Natural killer cell treated with Interleukin-12 subunit alpha and Interleukin-12 subunit beta and Interleukin-15 and Interleukin-18, amount 100 ng/mL, for 72 hours (primary cell): ENCODE measurements around the gene PLA2G4A. TPM values are rescaled to one million over a fixed set of nuclear protein-coding genes. Genes with fewer than 3 reads are reported as not detected.
A peak's percentile ranks its signal among the peaks of the same experiment; 100 is the strongest.

Source experiments
- ATAC-seq, 2 donors: fragments of 150-1000 bp; cut with Tn5 transposase in 1 of 2; sonication (Bioruptor Pico), chemical (Tn5 transposase) in 1 of 2; 2 replicates each; pipeline ENCODE4 v1.10.0; 2021
- DNase-seq: peaks from one replicate; pipeline ENCODE4 v3.0.0; 2022; ENCODE audit warnings: low spot score
- H3K27ac Mint-ChIP-seq, 2 donors: 1 replicate in 1 of 2; 2 replicates in 1 of 2; pipeline ENCODE4 v1.8.0; 2022; ENCODE audit warnings: mixed read lengths in 2 of 2, mild to moderate bottlenecking in 1 of 2, moderate library complexity in 1 of 2
- H3K27me3 Mint-ChIP-seq, 2 donors: 1 replicate in 1 of 2; 2 replicates in 1 of 2; pipeline ENCODE4 v1.8.0; 2022; ENCODE audit warnings: mixed read lengths in 2 of 2
- H3K36me3 Mint-ChIP-seq: one replicate; pipeline ENCODE4 v1.8.0; 2022; ENCODE audit warnings: mixed read lengths
- H3K4me1 Mint-ChIP-seq, 2 donors: 1 replicate in 1 of 2; 2 replicates in 1 of 2; pipeline ENCODE4 v1.8.0; 2022; ENCODE audit warnings: low read depth in 2 of 2, mixed read lengths in 2 of 2, mild to moderate bottlenecking in 1 of 2
- H3K4me3 Mint-ChIP-seq: one replicate; pipeline ENCODE4 v1.8.0; 2022; ENCODE audit warnings: mixed read lengths
- H3K9me3 Mint-ChIP-seq: 2 replicates; pipeline ENCODE4 v1.8.0; 2022; ENCODE audit warnings: mixed read lengths
- total RNA-seq, 2 donors: library from RNA; stranded (reverse); gene quantifications; one replicate each; pipeline ENCODE4 v1.2.3, GENCODE V29; 2022

The PLA2G4A gene
- total RNA-seq, 2 donors from 2014 or later, result 0.45 to 1.2 TPM

DNA sequence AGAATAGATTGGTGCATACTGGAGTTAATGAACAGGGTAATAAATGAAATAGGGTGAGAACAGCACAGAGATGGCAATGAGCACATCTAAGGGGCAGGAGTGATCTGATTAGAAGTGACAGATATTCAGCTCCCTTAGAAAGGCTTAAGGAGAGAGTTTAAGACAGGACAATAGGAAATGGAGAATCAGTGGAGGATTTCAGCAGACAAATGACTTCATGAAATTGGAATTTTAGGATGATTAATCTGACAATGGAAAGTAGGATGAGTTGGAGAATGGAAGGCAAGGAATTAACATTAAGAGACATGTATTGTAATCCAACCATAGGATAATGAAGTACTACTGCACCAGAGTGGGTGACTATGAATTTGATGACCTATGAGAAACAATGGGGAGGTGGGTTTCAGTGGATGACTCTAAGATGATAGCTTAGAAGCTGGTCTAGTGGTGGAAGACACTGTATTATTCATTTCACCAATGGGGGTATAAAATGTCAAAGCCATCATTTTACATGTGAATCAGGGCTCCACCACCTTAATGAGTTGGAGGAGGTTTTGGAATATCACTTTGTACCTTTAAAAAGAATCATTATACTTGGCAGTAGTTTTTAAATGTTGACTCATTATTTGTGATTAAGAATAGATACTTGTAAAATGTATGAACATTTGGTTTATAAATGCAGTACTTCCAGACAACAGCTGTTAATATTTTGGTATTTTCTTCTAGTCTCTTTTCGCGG, 139.1 kb downstream of the PLA2G4A start:
- Mint-ChIP-seq H3K4me1 (no peaks in the 10 kb centered on the region), H3K27me3 (no peaks in the 10 kb centered on the region), H3K4me3 (no peak overlapping the region), H3K9me3 (no peaks in the 10 kb centered on the region), H3K36me3 (no peaks in the 10 kb centered on the region), H3K27ac (no peak overlapping the region)
- ATAC-seq (no peak), DNase-seq (no peak)

DNA sequence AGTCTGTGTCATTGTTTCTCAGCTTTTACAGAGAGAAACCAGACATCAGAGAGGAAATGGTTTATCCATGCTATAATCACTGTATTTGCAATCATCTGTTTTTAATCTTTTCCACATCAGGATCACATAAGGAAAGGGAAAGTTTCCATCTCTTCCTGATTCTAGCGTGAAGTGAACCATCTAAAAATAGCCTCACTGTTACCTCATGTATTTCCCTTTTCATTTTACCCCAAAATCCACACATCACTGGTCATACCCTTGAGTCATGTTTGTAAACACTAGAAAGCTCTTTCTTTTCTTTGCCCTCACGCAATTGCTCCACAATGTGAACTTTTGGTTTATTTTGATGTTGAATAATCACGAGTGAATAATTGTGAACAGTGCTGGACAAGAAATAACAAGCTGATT, 146.0 kb downstream of the PLA2G4A start:
- H3K4me1 Mint-ChIP-seq, result no peaks in the 10 kb centered on the region
- H3K36me3 Mint-ChIP-seq, result no peaks in the 10 kb centered on the region
- no peaks in the 10 kb centered on the region for H3K27me3 Mint-ChIP-seq
- DNase-seq (no peak), ATAC-seq (no peak)
- no peaks in the 10 kb centered on the region for H3K9me3 Mint-ChIP-seq
- H3K27ac Mint-ChIP-seq, result no peak overlapping the region
- H3K4me3 Mint-ChIP-seq, result no peak overlapping the region

DNA sequence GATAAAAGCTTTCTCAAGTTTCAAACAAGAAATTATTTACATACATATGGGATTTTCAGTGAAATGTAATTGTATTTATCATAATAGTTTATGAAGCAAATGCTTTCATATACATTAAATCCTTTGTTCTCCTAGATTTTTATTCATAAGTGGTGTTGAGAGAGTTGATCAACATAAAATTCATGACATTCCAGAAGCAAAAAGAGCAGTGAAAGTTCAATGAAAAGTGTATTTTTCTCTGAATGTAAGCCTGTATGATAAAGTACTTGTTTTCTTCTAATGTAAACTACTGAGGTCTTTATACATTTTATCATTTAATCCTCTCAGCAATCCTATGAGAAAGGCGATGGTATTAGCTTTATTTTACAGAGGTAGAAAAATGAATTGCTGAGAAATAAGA, 146.5 kb downstream of the PLA2G4A start:
- H3K4me3 Mint-ChIP-seq, result no peak overlapping the region
- no peaks in the 10 kb centered on the region for H3K4me1 Mint-ChIP-seq
- H3K27ac Mint-ChIP-seq, result no peak overlapping the region
- no peaks in the 10 kb centered on the region for H3K27me3 Mint-ChIP-seq
- ATAC-seq (no peak), DNase-seq (no peak)
- no peaks in the 10 kb centered on the region for H3K9me3 Mint-ChIP-seq
- no peaks in the 10 kb centered on the region for H3K36me3 Mint-ChIP-seq

DNA sequence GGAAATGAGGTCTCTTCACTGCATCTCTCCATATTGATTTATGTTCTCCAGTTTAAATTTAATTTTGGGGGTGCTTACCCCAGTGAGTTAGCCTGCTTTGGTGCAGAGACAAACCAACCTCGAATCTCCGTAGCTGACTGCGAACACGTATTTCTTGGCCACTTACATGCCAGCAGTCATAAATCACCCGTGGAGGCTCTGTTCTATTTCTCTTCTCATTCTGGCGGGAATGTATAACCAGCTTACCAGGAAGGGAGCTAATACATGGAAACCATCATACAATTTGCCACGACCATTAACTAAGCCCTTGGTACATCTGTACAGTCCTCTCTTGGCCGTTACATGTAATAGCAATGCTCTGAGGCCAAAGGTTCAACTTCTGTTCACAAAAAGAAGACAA, 148.0 kb downstream of the PLA2G4A start:
- no peak for DNase-seq
- Mint-ChIP-seq H3K4me3 (no peak overlapping the region), H3K27me3 (no peaks in the 10 kb centered on the region), H3K4me1 (no peaks in the 10 kb centered on the region), H3K9me3 (no peaks in the 10 kb centered on the region), H3K36me3 (no peaks in the 10 kb centered on the region), H3K27ac (no peak overlapping the region)
- no peak for ATAC-seq

DNA sequence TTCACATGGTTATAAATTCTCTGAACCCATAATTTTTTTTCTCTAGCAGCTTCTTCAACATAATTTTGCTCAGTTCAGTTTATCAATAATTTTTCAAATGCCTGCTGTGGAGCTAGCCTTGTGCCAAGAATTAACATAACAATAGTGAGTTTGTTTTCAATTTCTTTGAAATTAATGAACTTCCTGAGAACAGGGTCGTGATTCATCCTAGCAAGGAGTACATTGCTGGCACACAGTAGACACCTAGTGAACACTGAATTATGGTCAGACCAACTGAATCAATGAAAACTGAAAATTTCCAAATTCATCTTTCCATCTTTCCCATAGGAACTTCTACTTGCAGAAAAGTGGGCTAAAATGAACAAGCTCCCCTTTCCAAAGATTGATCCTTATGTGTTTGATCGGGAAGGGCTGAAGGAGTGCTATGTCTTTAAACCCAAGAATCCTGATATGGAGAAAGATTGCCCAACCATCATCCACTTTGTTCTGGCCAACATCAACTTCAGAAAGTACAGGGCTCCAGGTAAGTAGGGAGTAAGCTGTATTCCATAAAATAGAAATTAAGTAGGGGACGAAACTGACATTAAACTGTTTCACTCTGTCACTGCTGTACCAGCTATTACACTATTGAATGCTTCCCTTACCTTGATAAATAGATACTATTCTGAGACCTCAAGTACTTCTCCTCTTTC, 148.7 kb downstream of the PLA2G4A start:
- no peak overlapping the region for H3K4me3 Mint-ChIP-seq
- no peaks in the 10 kb centered on the region for H3K36me3 Mint-ChIP-seq
- H3K27ac Mint-ChIP-seq, result no peak overlapping the region
- H3K4me1 Mint-ChIP-seq, result no peaks in the 10 kb centered on the region
- no peak for DNase-seq
- H3K27me3 Mint-ChIP-seq, result no peaks in the 10 kb centered on the region
- H3K9me3 Mint-ChIP-seq, result no peaks in the 10 kb centered on the region
- no peak for ATAC-seq

DNA sequence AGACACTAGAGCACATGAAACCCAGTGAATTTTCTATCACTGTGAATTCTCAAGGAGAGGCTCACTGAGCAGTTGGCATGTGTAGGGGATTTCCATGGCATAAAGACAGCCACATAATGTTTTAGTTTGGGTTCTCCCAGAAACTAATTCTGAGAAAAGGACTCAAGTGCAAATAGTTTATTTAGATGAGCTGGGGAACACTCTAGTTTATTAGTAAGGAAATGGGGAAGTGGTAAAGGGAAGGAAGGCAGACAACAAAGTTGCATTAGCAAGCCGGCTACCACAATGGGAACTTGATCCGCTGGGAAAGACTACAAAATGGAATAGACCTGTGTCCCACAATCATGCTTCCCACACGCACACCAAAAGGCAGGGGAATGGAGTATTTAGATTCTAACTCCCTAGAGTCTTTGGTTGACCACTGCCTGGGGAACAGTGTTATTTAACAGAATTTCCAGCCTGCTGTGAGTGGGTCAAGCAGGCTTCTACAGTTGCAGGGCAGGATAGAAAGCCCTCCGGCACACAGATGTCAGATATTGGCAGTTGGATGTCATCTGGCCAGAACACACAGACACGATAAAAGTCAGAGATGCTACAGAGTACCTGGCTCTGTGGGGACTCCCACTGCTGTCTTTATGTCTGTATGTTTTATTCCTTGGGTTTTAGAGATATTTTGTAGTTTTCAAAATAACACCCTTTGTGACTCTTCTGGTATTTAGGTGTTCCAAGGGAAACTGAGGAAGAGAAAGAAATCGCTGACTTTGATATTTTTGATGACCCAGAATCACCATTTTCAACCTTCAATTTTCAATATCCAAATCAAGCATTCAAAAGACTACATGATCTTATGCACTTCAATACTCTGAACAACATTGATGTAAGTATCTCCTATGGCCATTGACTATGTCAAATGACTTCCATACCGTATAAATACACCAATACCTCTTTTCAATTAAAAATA, 150.1 kb downstream of the PLA2G4A start:
- H3K27ac Mint-ChIP-seq, result no peak overlapping the region
- no peaks in the 10 kb centered on the region for H3K27me3 Mint-ChIP-seq
- H3K4me1 Mint-ChIP-seq, result peaks cover 0 to 7% of the 10 kb centered on the region in 2 donors
- no peaks in the 10 kb centered on the region for H3K9me3 Mint-ChIP-seq
- H3K36me3 Mint-ChIP-seq, result no peaks in the 10 kb centered on the region
- no peak overlapping the region for H3K4me3 Mint-ChIP-seq
- no peak for DNase-seq
- peak in 1 of 2 donors; percentile 11 for ATAC-seq

DNA sequence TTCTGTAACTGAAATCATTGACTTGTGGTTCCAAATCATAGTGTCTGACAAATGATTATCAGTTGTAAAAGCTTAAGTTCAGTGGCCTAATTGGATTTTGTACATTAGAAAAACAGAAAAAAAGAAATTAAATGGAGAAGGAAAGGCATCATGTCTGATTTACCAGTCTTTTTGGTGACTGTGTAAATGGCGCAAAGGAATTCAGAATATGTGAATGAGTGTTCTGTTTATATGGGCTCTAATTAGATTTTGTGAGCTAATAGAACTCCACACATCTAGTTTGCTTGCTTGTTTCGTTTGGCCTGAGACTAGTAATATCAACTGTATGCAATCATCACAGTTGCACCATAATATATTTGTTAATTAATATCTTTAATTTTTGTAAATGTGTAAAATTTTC, 151.7 kb downstream of the PLA2G4A start:
- peaks cover 0 to 7% of the 10 kb centered on the region in 2 donors for H3K4me1 Mint-ChIP-seq
- no peaks in the 10 kb centered on the region for H3K36me3 Mint-ChIP-seq
- H3K9me3 Mint-ChIP-seq, result no peaks in the 10 kb centered on the region
- ATAC-seq (no peak), DNase-seq (no peak)
- no peak overlapping the region for H3K4me3 Mint-ChIP-seq
- H3K27ac Mint-ChIP-seq, result no peak overlapping the region
- no peaks in the 10 kb centered on the region for H3K27me3 Mint-ChIP-seq

DNA sequence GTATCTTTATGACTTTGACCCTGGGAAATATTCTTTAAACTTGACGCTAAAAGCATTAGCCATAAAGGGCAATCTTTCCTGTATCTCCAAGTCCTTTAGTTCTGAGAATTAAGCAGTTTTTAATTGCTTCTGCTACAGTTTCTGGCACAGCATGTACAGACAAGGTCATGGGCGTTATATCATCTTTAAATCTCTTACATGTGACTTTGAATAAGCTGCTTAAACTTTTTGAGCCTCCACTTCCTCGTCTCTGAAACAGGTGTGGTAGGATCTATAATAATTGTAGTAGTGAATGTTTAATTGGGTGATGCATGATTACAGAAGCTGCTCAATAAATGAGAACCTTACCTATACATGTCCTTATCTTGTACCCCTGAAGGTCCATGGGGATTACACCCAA, 153.4 kb downstream of the PLA2G4A start:
- Mint-ChIP-seq H3K36me3 (no peaks in the 10 kb centered on the region), H3K27ac (no peak overlapping the region), H3K4me3 (no peak overlapping the region), H3K9me3 (no peaks in the 10 kb centered on the region), H3K27me3 (no peaks in the 10 kb centered on the region), H3K4me1 (peaks cover 0 to 7% of the 10 kb centered on the region in 2 donors)
- ATAC-seq, result no peak
- DNase-seq, result no peak

DNA sequence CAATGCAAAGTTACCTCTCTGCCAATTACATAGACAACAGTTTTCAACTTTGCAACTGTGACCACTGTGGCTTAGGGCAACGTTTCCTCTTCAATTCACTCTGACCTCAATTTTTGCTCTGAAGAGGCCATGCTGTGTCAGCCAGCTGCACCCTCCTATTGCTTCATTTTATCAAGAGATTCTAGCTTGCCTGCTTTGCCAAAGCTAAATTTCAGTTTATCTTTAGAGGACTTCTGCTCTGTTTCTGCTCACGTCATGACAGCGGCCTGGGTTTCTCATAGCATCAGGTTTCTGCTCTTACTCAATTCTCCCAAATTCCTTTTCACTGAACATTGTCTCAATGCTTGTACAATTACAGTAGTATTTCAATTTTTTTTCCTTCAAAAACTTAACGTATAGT, 154.6 kb downstream of the PLA2G4A start:
- Mint-ChIP-seq H3K9me3 (no peaks in the 10 kb centered on the region), H3K27ac (no peak overlapping the region), H3K4me1 (peaks cover 0 to 7% of the 10 kb centered on the region in 2 donors), H3K27me3 (no peaks in the 10 kb centered on the region), H3K36me3 (no peaks in the 10 kb centered on the region), H3K4me3 (no peak overlapping the region)
- no peak for DNase-seq
- peak in 1 of 2 donors; percentile 52 for ATAC-seq

DNA sequence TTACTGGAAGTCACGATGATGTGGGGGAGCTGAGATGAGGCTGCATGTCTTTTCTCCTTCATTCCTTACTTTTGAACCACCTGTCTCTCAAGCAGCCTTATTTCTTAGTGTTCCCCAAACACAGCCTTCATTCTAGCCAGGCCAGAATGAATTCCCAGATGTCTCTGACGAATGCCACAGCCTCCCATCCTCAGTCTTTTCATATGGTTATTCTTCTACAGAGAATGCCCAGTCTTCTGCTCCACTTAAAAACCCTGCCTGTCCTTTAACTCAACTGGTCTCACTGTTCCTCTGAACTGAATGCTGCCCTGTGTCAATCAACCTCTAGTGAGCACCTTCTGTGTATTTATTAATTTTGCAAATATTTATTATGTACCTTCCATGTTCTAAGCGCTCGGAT, 156.2 kb downstream of the PLA2G4A start:
- no peak overlapping the region for H3K4me3 Mint-ChIP-seq
- no peaks in the 10 kb centered on the region for H3K9me3 Mint-ChIP-seq
- H3K36me3 Mint-ChIP-seq, result no peaks in the 10 kb centered on the region
- peaks cover 0 to 7% of the 10 kb centered on the region in 2 donors for H3K4me1 Mint-ChIP-seq
- H3K27ac Mint-ChIP-seq, result no peak overlapping the region
- no peaks in the 10 kb centered on the region for H3K27me3 Mint-ChIP-seq
- no peak for ATAC-seq
- no peak for DNase-seq

DNA sequence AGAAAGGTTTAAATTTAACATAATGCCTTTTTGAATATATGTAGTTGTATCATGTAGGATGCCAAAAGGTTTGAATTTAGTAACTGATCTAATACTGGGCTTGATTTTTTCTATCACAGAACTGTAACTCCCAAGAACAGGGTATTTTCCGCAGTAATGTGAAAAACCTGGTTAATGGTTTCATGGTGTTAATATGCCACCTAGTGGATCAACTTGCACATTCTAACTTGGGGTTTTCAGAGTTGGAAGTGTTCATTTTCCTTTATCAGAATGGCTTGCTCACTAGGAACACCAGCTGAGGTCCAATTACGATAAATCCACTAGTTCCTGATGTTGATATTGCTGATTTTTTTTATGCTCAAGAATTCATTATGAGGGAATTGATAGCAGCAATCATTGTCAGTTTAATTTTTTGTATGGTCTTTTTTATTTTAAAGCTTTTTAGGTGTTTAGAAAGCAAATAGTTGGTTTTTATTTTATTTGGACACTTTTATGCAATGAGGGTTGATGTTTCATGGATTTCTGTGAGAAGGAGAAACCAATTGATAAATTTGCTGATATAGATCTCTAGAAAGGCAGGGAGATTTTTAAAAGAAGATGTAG, 157.2 kb downstream of the PLA2G4A start:
- Mint-ChIP-seq H3K27ac (no peak overlapping the region), H3K27me3 (no peaks in the 10 kb centered on the region), H3K4me1 (peaks cover 0 to 7% of the 10 kb centered on the region in 2 donors), H3K4me3 (no peak overlapping the region), H3K36me3 (no peaks in the 10 kb centered on the region), H3K9me3 (no peaks in the 10 kb centered on the region)
- ATAC-seq (no peak), DNase-seq (no peak)

DNA sequence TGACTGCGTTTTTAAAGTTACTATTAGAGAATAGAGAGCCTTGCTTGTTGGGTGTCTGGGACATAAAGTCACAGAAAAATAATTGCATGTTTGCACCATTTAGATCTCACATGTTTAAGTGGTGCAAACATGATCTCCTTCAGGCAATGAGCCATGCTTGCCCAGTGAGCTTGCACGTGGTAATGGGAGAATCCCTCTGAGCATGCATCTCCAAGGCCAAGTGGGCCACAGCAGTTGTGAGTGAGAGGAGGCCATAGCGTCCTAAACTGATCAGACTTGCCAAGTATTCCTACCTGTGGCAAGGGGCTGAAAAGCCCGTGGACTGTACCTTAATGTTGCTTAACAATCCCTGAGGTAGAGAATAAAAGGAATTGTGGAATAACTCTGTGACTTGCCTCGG, 158.3 kb downstream of the PLA2G4A start:
- ATAC-seq (no peak), DNase-seq (no peak)
- no peak overlapping the region for H3K4me3 Mint-ChIP-seq
- H3K36me3 Mint-ChIP-seq, result no peaks in the 10 kb centered on the region
- H3K4me1 Mint-ChIP-seq, result peaks cover 0 to 7% of the 10 kb centered on the region in 2 donors
- H3K27me3 Mint-ChIP-seq, result no peaks in the 10 kb centered on the region
- no peaks in the 10 kb centered on the region for H3K9me3 Mint-ChIP-seq
- no peak overlapping the region for H3K27ac Mint-ChIP-seq

DNA sequence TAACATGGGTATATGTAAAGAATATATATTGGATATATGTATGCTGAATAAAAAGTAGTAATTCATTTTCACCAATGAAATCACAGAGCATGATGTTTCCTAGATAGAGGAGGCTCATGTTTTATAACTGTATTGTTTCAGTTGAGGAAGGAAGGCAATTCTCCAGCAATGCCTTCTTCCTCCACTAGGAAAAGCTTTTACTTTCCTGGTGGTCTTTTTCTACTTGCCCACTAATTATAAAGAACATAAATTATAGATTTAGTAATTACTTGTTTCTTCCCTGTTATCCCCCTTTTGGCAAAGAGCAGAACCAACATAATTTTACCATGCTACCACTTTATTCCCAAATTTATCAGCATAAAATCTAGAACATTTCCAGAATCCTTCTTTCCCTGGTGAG, 159.0 kb downstream of the PLA2G4A start:
- DNase-seq (no peak), ATAC-seq (no peak)
- Mint-ChIP-seq H3K36me3 (no peaks in the 10 kb centered on the region), H3K4me1 (peaks cover 0 to 7% of the 10 kb centered on the region in 2 donors), H3K27me3 (no peaks in the 10 kb centered on the region), H3K9me3 (no peaks in the 10 kb centered on the region), H3K27ac (no peak overlapping the region), H3K4me3 (no peak overlapping the region)
